NCI-H1092 treated with DMSO at 0.1 percent for 48 hours (cell line): ENCODE data around the gene MTG2.
A peak's percentile ranks its signal among the peaks of the same experiment; 100 is the strongest.

Source experiments
- DNase-seq: peaks from one replicate; lab custom pipeline; 2025; lab: John Stamatoyannopoulos, UW

The MTG2 gene

DNA sequence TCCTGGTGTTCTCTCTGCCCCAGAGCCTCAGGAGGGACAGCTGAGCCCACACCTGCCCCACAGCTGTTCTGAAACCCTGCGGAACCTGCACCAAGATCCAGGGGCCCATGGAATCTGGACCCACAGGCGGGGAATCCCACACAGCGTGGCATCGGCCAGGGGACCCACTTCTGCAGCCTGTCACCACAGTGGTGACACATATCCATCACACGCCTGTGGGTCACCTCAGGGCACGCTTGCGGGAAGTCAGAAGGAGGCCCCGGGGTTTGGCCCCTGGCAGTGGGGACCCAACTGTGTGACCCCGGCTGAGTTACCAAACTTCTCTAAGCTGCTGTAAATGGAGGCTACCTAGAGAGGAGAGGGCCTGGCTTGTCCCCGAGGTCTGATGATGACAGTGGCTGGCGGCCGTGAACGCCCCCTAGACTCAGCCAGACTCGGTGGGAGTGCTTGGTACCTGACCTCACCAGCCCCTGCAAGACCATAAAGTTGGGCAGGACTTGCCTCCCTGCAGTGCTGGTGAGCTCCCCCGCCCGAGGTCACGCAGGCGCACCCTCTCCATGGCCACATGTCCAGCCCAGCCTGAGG lies 39.5 kb downstream of the MTG2 start:
- no peak for DNase-seq

DNA sequence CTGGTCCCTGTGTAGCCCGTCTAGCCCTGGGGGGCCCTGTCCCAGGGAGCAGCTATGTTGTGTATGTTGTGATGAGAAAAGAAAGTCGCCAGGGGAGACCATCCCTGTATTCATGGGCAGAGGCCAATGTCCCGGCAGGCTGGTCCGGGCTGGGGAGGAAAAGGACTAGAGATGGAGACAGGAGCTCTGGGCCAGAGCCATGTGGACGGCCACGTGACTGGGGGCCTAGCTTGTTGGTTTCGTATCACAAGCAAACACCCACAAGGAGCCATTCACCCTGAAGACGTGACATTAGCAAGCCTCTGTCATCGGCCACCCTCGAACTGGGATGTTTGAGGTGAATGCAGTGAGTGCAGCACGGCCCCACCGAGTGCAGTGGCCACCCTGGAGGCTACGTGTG lies 40.1 kb downstream of the MTG2 start:
- DNase-seq = no peak

DNA sequence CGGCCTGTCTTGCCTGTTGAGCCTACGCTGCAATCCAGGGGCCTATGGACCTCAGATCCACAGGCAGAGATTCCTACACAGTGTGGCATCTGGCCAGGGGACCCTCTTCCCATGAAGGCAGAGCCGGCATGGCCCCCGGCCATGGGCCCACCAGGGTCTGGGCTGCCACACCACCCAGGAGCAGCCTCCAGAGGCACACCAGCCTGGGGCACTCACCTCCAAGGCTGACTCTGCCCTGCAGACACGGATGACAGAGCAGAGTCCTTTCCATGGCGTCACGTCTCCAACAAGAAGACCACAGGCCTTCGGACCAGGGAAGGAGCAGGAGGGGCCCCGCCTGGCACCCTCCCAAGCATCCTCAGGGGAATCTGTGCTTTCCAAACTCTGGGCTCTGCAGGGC lies 40.7 kb downstream of the MTG2 start:
- DNase-seq = no peak

DNA sequence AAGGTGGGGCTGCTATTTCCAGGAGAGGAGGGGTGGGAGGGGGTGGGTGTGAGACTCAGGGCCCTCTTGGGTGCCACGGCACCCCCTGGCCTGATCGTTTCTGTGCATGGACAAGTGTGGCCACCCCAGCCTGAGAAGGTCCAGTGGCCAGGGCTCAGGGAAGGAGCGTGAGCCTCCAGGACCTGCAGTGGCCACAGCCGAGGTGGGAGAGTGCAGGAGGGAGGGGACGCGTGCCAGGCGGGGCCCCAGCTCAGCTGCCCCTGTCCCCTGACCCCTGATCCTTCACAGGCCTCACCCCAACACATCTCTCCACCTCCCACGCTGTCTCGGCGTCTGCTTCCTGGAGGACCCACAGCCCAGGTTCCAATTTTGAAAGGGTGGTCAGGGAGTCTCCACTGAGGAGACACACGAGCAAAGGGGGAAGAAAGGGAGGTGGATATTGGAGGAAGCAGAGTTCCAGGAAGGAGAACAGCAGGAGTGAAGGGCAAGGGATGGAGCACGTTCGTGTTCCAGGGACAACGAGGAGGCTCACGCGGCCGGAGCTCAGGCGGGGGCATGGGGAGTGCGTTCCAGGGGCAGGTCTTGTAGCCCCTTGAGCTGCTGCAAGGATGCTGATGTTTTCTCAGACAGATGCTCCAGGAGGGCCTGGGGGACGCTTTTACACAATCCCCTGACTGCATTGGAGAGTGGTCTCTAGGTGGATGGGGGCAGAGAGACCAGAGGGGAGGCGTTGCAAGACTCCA lies 41.5 kb downstream of the MTG2 start:
- no peak for DNase-seq

DNA sequence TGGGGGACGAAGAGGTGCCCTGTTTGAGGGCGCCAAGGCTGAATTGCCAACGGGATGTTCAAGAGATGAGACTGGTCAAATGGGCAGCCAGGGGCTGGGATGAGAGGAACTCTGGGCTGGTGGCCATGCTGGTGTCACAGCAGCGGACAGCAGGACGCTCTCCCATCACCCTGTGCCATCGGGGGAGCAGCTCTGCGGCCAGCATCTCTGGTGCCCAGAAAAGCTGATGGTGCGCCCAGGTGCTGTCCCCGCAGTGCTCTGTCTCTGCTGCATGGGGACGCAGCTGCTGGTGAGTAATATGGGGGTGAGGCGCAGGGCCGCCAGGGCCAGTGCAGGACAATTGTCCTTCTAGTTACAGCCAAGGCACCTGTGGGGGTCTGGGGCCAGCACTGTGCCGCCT lies 42.2 kb downstream of the MTG2 start:
- DNase-seq = no peak

DNA sequence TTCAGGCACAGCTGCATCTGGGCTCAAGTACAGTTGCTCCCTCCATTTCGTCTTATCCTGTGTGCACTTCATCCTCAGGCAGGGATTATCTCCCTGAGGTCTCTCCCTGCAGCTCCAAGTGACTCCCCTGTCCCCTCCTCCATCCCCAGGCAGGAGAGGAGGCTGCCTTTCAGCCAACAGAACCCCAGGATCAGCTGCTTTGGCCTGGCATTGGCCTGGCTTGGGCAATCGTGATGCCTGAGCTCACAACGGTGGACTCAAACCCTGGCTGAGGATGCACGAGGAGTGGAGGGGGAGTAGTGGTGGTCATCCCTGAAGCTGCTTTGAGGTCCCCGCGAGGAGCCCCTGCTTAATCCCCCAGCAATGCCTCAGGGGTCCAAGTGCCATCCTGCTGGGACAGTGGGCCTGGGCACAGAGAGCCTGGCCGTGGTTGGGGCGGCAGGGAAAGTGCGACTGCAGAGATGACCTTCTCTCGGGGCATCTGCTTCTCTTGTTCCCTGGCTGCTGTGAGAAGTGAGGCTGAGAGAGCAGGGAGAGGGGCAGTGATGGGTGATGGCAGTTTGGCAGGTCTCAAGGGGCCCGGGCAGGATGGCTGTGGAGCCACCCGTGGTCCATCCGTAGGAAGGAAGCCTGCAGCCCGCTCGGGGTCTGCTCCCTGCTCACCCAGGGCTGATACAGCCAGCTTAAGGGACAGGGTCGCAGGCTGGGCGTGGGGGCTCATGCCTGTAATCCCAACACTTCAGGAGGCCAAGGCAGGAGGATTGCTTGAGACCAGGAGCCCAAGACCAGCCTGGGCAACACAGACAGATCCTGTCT lies 43.2 kb downstream of the MTG2 start:
- no peak for DNase-seq

DNA sequence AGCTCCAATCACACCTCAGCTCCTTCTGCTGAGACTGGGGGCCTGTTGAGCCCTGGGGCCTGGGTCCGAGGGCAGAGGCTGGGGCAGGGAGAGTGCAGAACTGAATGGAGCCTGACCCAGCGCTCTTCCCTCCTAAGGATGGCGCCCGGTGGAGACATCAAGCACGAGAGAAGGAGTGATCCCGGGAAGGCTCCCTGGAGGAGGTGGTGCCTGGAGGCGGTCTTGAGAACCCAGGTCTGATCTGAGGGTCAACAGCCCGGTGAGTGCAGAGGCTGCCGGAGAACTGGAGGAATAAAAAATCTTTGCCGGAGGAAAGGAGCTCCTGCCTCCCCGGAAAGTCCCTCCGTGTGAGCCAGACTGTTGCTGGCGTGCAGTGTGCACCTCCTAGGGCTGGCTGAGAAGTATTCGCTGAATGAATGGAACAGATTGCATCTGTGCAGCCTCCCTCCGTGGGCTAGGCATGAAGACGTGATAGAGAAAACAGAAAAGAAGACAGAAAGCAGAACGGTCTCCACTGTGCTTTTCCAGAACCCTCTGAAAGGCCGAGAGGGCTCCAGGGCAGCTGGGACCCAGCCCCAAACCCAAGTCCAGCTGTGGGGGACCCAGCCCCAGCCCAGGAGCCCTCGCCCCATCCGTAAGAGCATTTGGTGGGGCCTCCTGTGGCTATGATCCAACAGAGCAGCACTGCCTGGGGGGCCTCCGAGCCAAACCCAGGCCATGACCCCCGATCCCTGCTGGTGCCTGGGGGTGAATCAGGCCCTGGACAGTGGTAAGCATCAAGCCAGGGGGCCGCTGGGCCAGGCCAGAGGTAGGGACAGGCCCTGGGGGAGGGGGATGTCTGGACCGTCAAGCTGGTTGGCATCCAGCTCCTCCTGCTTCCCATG lies 44.1 kb downstream of the MTG2 start:
- no peak for DNase-seq

DNA sequence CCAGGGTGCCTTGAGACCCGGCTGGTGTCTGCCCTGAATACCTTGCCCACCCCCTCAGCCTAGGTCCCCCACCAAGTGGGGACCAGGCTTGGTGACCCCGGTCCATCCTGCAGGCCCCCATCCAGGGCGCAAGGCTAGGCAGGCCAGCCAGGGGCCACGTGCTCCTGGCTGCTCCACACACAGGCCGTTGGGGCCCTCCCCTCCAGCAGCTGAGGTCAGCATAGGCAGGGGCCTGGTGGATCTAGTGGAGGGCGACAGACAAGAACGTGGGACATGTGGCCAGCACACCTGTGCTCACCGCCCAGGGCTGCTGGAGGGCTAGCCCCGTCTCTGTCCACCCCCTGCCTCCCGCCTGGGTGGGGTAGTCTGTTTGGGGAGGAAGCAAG lies 44.8 kb downstream of the MTG2 start:
- DNase-seq = no peak

DNA sequence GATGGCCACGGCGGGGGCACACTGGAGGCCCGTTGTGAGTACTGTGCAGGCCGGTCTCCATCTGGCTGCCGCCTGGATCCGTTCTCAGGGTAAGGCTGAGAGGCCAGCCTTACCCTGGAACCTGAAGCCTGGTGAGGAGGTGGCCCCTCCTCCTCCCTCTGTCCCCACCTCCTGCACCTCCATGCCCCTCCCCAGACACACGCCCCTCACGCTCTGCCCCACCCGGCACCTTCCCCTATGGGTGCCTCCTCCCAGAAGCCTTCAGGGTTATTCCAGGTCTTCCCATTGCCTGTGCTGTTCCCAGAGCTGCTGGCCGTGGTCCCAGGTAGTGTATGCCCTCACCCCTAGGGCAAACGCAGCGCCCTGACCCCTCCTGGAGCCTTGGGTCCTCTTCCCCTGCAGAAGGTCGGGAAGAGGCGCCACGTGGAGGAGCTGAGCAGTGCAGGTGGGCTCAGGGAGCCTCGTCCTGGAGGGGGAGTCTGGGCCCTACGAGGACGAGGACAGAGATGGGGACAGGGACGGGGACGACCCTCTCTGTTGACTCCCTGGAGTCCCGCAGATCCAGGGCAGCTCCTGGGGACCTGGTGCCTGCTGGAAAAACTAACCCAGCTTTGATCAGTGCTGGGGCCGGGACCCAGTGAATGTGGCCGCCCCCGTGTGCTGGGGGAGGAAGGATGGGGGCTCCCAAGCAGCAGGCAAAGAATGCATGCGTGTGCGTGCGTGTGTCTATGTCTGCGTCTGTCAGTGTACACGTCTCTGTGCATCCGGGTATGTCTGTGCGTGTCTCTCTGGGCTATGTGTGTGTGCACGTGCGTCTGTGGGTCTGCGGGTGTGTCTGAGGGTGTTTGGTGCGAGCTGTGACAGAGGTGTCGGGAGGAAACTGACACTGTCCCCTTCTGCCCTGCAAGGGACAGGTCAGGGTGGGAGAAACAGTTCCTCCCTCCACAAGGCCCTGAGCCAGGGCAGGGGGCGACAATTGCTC lies 45.4 kb downstream of the MTG2 start:
- DNase-seq = no peak

DNA sequence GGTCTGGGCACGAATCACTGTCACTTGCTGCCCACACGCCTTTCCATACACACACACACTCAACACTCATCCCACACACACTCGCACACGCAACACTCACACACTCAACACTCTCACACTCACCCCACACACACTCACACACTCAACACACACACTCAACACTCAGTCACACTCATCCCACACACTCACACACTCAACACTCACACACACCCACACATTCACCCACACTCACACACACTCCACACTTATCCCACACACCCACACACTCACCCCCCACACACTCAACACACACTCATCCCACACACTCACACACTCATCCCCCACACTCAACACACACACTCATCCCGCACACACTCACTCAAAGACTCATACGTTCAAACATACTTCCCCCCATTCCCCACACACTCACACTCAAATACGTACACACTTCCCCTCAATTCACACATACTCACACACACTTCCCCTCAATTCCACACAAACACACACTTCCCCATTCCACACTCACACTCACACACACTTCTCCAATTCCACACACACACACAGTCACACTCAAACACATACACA lies 46.2 kb downstream of the MTG2 start:
- no peak for DNase-seq

DNA sequence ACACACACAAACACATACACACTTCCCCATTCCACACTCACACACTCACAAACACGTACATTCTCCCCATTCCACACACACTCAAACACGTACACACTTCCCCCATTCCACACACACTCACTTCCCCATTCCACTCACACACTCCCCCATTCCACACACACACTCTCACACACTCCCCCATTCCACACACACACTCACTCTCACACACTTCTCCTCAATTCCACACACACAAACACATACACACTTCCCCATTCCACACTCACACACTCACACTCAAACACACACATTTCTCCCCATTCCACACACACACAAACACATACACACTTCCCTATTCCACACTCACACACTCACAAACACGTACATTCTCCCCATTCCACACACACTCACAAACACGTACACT lies 46.8 kb downstream of the MTG2 start:
- no peak for DNase-seq

DNA sequence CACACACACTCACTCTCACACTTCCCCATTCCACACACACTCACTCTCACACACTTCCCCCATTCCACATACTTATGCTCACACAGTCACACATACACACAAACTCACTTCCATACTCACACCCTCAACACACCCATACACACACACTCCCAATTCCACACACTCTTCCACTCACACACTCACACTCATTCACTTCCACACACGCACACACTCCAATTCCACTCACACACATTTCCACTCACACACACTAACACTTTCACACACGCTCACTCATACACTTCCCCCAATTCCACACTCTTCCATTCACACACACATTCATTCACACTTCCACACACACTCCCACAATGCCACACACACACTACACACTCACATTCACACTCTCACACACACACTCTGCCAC lies 47.4 kb downstream of the MTG2 start:
- no peak for DNase-seq

DNA sequence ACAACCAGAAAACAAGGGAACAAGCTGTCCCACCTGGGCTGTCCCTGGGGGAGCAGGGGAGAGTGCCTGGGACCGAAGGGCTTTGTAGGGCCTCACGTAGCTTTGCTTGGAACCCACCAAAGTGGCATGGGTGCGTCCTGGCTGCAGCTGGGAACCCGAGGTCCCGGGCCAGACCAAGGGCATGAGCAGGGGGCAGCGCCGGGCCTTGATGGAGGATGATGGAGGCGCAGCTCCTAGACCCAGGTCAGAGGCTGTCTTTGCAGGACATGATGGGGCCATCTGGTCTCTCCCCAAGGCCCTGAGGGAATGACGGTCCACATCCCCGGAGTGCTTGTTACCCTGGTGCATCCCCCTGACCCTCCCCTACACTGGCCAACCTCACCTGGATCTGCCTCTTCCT lies 47.9 kb downstream of the MTG2 start:
- DNase-seq = no peak

DNA sequence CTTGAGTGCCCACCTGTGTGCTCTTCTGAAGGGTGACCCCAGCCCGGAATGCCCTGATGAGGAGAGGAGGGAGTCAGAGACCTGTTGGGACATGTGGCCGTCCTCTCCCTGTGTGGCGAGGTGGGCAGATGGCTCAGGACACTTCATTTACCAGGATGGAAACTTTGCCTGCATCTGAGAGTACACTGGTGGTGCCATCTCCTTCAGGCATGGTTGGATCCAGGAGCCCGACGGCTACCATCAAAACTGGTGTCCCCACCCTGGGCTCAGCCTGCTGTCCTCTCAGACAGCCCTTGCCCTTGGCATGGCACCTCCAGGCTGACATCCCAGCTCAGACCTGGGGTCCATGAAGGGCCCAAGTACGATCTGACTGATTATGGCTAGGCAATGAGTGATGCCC lies 48.5 kb downstream of the MTG2 start:
- DNase-seq = no peak

DNA sequence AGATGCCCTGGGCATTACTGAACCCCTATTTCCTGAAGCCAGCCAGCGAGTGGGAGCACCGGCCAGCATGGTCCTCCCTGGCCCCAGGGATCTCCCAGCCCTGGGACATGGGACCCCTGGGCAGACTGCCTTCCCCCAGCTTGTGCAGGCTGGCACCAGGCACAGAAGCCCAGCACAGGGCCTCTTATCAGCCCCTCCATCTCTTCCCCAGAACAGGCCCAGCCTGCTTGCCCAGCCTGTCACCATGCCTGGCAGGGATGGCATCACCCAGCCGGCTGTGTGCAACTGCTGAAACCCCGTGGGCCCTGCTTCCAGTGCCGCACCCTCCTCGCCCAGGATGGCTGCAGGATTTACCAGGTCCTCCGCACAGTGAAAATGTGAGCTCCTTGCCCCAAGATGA lies 49.4 kb downstream of the MTG2 start:
- no peak for DNase-seq

DNA sequence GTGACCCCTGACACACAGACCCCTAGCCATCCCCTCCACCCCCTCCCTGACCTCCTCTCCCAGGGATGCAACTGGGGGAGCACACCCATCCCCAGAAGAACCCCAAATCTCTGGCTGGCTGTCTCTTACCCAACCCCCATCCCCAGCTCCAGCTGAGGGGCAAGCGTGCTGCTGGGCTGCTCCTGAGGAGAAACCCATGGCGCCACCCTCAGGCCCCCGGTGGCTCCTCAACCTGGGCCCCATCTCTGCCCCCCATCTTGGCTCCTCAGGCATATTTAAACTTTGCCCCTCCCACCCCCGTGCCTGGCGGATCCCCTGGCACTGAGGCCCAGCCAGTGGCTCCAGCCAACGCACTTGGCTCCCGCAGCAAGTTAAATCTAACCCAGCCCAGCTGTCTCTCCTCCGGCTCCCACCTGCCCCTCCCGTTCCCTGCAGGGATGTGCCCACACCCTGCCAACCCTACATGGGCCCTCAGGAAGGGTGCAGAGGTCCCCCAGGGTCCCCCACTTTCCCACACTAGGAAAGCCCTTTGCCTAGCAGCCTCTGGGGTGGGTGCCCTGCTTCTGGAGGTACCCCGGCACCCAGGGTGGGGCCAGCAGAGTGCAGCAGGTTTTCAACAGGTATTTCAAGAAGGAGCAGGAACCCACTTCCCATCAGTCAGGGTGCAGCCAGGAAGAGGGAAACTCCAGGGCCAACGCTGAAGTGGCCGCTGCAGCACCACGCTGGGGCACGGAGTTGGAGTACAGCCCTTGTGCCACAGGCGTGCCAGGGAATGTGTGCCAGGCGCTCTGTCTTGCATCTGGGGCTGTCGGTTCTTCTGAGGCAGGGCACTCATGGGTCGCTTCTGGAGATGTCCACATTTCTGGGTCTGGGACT lies 50.2 kb downstream of the MTG2 start:
- DNase-seq = peak; percentile 18

DNA sequence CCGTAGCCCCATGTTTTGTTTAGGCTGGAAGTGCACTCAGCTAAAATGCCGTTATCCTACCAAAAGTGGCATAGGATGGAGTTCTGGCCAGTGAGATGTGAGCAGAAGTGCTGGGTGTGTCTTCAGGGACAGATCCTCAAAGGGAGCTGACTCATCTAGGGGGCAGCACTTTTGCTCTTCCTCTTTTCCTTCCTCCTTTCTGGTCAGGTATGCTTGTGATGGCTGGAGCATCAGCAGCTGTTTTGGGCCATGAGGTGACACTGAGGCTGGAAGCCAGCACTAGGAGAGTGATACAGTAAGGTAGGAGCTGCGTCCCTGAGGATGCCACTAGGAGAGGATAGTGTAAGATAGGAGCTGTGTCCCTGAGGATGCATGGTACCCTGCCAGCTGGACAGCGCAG lies 50.9 kb downstream of the MTG2 start:
- no peak for DNase-seq

DNA sequence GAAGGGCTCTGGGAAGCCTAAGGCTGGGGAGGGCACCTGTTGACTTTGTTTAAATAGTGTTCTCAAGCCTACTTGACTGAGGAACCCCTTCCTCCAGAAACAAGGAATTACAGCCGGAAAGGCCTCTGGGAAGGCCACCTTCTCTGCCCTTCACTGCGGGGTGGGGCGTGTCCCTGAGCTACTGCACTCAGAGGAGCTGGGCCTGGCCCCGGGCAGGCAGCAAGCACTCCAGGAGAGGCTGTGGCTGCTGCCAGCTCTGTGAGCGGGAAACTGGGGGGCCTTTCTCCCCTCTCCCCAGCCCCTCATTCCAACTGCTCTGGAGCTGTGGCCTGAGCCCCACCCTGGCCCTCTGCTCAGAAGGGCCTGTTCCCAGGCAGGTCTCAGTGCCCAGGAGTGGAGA lies 51.5 kb downstream of the MTG2 start:
- DNase-seq = no peak

DNA sequence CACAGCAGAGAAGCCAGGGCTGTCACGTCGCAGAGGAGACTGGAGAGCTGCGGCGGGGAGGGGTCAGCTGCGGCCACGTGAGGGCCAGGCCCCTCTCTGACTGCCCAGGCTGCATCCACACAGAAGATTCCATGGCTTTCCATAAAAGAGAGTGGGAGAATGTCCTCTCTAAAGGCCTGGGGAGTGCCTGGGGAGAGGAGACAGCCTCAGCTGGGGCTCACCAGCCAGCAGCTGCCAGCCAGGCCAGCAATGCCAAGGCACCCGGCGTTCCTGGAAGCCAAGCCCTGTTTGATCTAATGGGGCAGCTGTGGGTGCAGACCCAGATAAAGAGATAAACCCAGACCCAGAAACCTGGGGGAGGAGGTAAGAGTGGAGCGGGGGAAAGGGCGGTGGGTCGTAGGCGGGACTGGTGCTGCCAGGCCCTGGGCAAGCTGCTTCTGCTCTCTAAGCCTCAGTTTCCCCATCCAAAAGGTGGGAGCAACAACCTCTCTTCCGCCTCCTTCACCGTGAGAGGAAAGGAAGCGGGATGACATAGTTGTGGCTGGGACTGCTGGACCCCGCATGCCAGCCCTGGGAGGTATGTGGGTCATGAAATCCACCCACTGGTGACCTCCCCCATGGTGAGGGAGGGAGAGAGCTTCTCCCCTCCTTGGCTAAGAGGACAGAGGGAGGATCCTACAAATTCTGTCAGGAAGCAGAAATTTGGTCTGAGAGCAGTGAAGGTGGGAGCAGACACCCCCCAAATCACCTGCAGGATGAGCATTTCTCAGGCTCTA lies 52.4 kb downstream of the MTG2 start:
- DNase-seq = no peak
